ENCODE data around the gene AP1M1.

AP1M1 gene

DNA sequence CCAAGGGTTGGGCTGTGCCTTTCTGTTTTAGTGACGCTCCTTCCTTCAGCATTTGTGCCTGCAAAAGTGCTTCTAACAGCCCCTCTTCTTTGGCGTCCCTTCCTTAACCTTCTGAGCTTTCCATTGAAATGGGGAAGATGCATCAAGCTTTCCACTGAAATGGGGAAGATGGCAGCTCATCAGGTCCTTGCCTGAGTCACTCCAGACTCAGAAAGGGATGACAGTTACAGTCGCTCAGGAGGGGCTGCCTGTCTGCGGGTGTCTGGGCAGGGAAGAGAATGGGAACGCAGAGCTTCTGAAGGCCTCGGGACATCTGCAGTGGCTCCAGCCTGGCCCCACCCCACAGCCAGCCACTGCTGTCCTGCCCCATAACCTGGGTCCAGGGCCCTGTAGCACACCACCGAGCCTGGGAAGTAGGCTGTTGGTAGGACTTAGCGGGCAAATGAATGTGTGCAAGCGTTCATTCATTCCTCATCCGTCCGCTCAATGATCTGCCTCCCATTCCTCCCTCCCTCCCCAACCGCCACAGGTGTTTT, 9.8 kb downstream of the AP1M1 start:
- no peak for DNase-seq (ENCODE audit: low read depth)

DNA sequence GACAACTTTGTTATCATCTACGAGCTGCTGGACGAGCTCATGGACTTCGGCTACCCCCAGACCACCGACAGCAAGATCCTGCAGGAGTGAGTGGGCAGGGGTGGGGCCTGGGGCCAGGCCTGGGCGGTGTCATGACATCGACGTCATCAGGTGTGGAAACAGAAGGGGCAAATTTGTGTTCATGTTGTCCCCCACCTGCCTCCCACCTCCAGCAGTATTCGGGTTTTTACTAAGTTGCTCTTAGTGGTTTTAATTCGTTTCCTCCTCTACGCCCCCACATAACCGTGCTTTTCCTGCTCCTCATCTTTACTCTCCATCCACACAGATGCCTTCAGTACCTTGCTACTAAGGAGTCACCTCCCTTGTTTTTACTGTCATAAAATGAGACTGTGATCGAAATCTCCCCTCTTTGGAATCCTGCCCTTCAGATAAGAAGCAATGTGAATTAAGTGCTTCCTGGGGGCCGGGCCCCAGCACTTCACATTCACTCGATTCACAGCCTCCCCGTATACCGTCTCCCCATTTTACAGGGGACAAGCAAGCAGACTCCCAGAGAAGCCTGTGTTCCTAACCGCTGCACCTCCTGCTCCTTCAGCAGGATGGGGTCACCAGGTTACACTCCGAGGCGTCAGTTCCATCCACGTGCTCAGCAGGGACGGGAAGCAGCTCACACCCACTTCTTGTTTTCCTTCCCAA, 10.5 kb downstream of the AP1M1 start:
- no peak for DNase-seq (ENCODE audit: low read depth)

DNA sequence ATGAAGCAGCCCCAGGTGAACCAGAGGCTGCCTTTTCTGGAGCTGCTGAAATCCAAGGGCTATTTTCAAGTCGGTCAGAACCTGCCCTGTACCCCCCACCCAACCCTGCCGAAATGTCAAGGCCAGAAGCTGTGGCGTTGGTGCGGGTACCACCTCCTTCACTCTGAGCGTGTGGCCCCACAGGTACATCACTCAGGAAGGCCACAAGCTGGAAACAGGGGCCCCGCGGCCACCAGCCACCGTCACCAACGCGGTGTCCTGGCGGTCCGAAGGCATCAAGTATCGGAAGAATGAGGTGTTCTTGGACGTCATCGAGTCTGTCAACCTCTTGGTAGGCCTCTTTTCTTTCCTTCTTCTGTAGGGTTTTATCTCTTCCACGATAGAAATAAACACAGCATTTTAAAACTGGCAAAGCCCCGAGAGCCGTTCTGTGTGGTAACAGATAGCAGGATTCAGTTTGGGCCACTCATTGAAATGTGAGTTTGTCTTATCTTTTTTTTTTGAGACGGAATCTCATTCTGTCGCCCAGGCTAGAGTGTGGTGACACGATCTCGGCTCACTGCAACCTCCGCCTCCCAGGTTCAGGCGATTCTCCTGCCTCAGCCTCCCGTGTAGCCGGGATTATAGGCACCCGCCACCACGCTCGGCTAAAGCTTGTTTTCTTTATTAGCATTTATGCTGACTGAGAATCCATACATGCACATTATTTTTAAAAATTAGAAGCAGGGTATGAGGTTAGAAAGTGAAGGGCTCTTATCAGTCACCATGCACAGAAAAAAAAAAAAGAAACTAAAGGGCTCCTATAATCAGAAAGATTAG, 11.3 kb downstream of the AP1M1 start:
- no peak for DNase-seq (ENCODE audit: low read depth)

DNA sequence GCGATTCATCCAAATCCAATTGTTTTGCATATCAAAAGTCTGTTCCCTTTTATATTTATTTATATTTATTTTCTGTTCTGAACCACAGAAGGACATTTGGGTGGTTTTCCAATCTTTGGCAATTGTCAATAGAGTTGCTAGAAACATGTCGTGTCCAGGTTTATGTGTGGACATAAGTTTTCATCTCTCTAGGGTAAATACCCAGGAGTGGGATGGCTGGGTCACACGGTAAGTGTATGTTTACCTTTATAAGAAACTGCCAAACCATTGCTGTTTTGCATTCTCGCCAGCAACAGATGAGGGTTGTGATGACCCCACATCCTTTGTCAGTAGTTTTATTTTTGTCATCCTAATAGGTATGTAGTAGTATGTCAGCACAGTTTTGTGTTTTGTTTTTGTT, 12.5 kb downstream of the AP1M1 start:
- no peak for DNase-seq (ENCODE audit: low read depth)

DNA sequence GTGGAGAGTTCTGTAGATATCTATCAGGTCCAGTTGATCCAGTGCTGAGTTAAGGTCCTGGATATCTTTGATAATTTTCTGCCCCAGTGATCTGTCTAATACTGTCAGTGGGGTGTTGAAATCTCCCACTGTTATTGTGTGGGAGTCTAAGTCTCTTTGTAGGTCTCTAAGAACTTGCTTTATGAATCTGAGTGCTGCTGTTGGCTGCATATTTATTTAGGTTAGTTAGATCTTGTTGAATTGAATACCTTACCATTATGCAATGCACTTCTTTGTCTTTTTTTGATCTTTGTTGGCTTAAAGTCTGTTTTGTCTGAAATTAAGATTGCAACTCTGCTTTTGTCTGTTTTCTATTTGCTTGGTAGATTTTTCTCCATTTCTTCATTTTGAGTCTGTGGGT, 15.4 kb downstream of the AP1M1 start:
- no peak for DNase-seq (ENCODE audit: low read depth)

DNA sequence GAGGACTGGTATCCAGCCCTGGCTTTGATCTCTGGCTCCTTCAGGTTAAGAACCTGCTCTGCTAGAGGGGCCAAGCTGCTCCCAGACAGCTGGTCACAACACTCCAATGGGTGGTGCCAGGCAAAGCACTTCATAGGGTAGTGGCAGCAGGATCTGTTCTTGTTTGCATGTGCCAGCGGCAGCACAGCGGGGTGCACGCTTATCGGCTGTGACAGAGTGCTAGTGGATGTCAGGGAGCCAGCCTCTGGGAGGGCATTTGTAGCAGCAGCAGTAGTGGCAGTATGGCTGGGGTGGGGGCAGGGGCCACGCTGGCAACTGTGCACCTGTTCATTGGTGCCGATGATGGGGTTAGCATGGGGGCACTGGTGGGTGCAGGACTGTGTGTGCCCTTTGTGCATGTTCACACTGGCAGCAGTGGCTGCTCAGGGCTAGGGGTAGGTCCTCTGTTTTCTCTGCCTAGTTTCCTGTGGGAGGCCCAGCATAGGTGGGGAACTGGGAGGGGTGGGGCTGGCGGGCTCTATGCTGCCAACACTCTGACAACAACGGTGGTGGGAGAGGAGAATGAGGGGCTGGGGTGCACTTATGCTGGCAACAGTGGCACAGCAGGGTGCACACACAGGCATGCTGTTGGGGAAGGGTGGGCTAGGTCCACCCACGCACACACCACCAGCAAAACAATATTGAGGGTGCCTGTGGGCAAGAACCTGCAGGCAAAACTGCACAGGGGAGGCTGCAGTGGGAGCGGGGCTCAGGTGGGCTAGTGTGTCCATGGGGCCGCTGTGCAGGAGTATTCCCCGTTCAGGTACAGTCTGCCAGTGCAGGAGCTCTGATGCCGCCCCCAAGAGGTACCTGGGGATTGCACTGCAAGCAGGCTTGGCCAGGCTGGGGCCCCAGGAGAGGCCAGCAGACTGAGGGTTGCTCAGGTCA, 19.3 kb downstream of the AP1M1 start:
- no peak for DNase-seq (ENCODE audit: low read depth)

DNA sequence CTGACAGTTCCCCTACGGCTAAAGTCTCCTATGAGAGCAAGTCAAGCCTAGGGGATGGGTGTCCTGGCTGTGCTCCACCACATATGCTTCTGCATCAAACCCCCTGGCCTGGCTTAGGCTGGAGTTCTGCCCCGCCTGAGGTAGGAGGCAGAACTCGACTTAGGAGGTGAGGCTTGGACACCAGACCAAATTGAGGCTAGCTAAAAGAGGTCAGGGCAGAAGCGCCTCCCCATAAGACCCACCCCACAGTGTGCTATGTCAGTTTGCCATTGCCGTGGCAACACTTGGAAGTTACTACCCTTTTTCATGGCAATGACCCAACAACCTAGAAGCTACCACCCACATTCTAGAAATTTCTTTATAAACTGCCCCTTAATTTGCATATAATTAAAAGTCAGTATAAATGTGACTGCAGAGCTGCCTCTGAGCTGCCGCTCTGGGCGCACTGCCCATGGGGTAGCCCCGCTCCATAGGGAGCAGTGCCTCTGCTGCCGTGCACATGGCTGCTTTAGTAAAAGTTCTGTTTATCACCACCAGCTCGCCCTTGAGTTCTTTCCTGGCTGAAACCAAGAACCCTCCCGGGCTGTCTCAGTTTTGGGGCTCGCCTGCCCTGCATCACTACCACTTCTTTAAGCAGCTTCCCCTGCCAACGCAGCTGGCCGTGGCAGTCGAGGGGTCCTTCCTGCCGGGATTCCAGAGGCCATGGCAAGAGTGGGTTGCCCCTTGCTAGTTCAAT, 20.2 kb downstream of the AP1M1 start:
- no peak for DNase-seq (ENCODE audit: low read depth)

DNA sequence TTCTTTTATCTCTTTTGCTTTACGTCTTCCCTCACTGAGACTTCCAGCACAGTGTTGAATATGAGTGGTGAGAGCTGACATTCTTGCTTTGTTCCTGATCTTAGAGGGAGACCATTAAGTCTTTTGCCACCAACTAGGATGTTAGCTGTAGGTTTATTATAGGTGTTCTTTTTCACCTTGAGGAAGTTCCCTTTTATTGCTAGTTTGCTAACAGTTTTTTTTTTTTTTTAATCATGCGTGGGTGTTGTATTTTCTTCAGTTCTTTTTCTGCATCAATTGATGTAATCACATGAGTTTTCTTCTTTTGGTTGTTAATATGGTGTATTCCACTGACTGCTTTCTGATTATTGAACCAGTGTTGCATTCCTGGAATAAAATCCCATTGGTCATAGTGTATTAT, 21.1 kb downstream of the AP1M1 start:
- DNase-seq (ENCODE audit: low read depth) = no peak

DNA sequence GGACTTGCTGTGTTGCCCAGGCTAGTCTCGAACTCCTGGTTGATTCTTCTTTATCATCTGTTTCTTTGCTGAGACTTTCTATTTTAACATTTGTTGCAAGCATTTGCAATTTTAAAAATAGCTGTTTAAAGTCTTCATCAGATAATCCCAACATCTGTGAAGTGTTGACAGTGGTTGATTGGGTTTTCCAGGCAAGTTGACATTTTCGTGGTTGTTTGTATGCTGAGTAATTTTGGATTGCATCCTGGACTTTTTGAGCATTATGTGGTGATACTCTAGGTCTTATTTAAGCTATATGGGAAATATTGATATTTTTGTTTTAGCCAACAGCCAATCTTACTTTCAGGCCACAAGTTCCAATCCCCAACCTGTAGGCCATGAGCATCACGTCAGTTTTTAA, 25.1 kb downstream of the AP1M1 start:
- DNase-seq (ENCODE audit: low read depth) = no peak

DNA sequence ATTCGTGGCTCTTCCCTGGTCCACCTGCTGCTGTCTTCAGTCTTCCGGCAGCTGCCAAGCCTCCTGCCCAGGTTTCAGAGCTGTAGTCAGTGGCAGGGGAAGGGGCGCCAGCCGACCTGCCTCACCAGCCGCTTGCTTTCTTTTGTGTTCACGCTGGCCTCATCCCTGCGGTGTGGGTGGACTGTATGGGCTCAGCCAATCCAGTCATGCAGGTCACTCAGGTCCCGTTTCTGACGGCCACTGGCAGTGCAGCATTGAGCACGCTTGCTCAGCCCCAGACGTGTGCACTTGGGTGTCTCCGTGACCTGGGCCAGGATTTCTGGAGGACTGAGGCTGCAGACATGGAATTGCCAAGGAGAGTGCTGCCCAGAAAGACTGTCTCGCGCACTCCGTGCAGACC, 26.0 kb downstream of the AP1M1 start:
- no peak for DNase-seq (ENCODE audit: low read depth)

DNA sequence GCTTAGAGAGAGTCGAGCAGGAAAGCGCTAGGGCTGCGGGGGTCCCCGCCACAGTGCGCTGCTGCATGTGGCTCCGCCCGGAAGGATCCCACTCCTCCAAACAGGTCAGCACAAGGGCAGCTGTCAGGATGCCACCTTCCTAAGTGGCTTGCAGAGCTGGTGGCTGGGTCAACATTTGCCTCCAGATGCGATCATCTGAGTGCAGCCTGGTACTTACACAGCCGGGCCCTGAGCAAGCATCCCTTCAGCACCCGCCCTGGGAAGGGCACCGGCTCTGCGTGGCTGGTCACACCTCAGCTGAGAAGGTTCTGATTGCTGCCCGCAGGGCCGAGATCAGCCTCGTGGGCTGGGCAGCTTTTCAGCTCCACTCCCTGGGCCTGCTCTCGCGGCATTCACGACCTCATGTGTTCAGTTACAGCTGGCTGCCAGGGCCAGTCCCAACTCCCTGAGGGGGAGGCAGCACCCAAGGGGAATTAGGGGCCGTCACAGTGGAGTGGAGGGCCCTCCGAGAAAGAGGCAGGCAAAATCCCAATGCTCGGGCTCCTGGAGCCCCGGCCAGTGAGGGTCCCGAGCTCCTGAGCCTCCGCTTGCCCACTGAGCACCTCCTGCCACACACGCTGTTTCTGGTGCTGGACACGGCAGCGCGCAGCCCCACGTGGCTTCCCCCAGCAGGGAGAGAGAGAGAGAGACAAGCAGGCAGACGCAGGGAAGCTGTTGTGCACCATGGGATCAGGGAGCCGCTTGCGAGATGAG, 26.8 kb downstream of the AP1M1 start:
- DNase-seq (ENCODE audit: low read depth) = no peak

DNA sequence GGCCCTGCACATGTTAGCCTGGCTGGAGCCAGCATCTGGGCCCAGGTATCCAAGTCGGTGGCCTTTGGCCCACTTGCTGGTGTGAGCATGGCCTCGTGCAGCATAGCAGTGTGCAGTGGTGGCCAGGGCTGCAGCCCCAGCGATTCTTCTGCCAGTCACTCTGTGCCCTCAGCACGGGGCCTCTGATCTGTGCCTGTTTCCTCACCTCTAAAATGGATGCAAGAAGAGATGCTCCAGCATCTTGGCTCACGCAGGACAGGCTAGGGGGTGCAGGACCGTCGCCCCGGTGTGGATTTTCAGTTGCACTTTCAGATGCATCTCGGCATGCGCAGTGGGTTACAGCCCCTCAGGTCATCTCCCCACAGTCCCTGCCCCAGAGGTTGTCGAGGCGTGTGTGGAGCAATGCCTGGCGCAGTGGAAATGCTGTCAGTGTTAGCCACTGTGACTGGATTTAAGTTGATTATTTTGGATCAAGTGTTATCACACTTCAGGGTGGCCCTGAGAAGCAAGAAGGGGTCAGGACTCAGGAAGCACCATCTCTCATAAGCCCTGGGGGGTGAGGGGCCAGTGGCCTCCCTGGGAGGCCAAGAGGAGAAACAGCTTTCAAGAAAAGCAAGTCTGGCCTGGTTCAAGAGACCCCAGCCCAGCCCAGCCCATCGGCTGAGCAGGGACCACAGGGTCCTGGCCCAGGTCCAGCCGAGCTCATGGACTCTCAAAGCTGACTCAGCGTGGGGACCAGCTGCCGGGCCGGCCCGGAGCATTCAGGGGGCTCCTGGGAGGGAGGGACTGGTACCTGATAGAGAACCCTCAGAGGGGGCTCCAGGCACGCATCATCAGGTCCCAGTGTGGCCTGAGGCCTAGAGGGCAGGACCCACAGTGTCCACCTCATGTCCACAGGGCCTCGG, 27.8 kb downstream of the AP1M1 start:
- no peak for DNase-seq (ENCODE audit: low read depth)

DNA sequence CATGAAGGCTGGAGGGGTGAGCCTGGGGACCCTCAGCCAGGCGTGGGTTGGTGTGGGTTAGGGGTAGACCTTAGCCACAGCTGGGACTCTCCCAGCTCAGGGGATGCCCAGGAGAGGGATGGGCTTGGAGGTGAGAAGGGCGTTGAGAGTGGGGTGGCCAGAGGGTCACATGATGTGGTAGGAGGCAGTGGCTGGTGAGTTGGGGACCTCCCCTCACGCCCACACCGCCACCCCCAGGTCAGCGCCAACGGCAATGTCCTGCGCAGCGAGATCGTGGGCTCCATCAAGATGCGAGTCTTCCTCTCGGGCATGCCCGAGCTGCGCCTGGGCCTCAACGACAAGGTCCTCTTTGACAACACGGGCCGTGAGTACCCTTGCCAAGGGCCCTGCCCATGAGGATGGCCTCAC, 28.5 kb downstream of the AP1M1 start:
- no peak for DNase-seq (ENCODE audit: low read depth)

DNA sequence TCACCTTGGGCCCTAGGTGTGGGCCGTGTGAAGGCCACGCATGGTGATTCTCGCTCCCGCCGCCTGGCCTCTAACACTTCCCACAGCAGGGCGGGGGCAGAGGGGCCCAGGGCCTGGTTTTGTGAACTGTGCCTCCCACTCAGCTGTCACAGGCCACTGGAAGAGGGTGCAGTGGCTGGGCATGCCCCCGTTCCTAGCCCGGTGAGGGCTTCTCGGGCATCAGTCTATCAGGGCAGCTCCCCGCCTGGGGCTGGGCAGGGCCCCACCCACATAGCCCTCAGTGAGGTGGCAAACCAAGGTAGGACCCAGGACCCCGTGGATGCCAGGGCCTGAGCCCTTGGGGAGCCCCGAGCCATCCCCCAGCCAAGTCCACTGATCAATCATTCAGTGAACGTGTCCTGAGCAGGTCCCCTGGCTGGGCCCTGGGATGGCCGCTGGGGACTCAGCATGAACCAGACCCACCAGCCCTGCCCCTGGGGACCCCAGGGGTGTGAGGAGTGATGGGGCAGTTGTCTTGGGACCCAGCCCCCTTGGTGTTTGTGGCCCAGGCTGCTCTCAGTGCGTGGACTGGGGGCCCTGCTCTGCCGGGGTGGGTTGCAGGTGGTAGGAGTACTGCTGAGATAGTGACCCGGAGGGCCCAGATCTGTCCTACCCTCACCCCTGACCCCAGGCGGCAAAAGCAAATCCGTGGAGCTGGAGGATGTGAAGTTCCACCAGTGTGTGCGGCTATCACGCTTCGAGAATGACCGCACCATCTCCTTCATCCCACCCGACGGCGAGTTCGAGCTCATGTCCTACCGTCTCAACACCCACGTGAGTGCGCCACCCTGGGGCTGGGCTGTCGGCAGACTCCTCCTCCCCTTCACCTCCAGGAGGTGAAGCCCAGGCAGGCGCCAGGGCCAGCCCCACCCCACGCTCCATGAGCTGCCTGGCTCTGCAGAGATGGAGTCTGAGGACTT, 29.4 kb downstream of the AP1M1 start:
- no peak for DNase-seq (ENCODE audit: low read depth)

DNA sequence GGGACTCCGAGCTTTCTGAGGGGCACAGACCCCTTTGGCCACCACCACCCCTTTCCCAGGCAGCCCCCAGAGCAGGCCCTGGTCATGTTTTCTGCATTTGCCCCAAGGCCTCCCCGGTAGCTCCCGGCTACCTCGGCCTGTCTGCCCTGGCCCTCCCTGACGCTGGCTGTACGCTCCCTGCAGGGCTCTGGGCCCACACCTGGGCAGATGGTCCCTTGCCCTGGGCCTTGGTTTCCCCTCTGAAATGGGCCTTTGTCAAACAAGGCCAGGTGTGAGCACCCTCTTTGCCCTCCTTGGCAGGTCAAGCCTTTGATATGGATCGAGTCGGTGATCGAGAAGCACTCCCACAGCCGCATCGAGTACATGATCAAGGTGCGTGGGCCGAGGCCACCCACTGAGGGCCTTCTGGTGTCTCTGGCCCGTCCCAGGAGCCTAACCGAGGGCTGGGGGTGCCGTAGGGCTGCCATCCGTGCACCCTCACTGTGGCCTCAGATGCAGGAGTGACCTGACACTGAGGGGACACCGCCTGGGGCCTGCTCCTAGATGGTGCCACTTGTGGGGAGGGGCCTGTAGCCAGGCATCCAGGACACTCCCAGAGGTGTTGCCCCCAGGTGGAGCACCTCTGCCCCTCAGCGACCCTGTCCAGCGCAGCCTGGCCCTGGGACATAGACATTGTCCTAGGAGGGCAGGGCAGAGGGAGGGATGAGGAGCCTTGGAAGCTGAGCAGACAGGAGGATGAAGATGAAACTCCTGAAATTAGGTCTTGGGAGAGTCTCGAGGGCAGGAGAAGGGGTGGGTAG, 30.3 kb downstream of the AP1M1 start:
- no peak for DNase-seq (ENCODE audit: low read depth)

DNA sequence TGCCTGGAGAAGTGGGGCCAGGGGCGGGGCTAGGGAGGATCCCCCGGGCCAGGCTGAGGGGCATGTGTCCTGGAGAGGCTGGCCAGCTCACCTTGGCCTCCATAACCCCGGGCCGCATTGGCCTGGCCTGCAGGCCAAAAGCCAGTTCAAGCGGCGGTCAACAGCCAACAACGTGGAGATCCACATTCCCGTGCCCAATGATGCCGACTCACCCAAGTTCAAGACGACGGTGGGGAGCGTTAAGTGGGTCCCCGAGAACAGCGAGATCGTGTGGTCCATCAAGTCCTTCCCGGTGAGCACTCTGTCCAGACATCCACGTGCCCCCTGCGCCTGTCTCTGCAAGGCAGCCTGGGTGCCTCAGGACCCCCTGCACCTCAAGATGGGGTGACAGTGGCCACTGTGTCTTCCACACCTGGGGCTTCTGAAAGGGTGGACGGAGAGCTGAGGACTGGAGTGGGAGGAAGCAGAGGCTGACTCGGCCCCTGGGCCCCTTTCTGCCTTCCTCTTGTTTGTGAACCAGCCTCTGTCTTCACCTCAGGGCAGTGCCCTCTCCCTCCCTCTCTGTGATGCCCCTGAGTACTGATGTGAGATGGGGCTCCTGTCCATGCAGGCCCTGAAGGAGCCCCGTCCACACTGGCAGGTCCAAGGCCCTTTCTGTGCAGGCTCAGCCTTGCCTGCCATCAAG, 31.1 kb downstream of the AP1M1 start:
- DNase-seq (ENCODE audit: low read depth) = no peak

DNA sequence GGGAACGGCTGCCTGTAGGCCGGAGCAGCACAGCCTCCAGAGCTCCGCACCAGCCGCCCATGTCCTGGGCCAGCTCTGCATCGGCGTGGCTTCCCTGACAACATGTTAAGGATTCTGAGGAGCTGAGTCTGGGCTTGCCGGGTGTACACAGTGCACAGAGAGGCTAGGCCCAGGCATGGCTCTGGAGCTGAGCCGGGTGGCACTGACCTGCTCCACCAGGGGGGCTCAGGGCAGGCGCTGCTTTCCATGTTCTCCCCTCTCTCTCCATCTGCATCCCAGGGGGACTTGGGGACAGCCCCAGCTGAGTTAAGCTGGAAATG, 31.6 kb downstream of the AP1M1 start:
- DNase-seq (ENCODE audit: low read depth) = no peak
